CD14-positive monocyte (primary cell): ENCODE measurements around the gene NEK10. TPM values are rescaled to one million over a fixed set of nuclear protein-coding genes. Genes with fewer than 3 reads are reported as not detected.

Experiments used
- DNase-seq, 3 donors: peaks; one replicate each; pipeline ENCODE4 v3.0.0-alpha.2; 2011 to 2022
- H2AFZ ChIP-seq: 2 replicates; pipeline ENCODE4 v1.6.0; 2012; ENCODE audit warnings: mild to moderate bottlenecking, low read depth, low read length, inconsistent platforms; ENCODE audit not compliant: insufficient read depth, poor library complexity, severe bottlenecking
- H3K27ac ChIP-seq, 2 donors: 1 replicate in 1 of 2; 2 replicates in 1 of 2; pipeline ENCODE4 v1.5.1; 2012 to 2013; ENCODE audit warnings: low read length in 2 of 2, control low read depth in 1 of 2, inconsistent platforms in 1 of 2, low read depth in 1 of 2, mild to moderate bottlenecking in 1 of 2
- H3K27me3 ChIP-seq, 2 donors: one replicate each; pipeline versions ENCODE4 v1.6.0 to v1.6.1; 2011 to 2013; ENCODE audit warnings: low read length in 2 of 2; ENCODE audit not compliant: control insufficient read depth in 2 of 2, insufficient read depth in 2 of 2
- H3K36me3 ChIP-seq, 2 donors: replicated peaks in 1 of 2; 1 replicate in 1 of 2; 2 replicates in 1 of 2; pipeline versions ENCODE4 v1.5.1 to v1.6.1; 2012 to 2013; ENCODE audit warnings: low read length in 2 of 2, control low read depth in 1 of 2, inconsistent platforms in 1 of 2, mild to moderate bottlenecking in 1 of 2; ENCODE audit not compliant: insufficient read depth in 2 of 2, control insufficient read depth in 1 of 2
- H3K4me1 ChIP-seq, 2 donors: 1 replicate in 1 of 2; 2 replicates in 1 of 2; pipeline versions ENCODE4 v1.5.1 to v1.6.1; 2012 to 2013; ENCODE audit warnings: low read length in 2 of 2, control low read depth in 1 of 2, inconsistent platforms in 1 of 2, mild to moderate bottlenecking in 1 of 2, moderate library complexity in 1 of 2; ENCODE audit not compliant: insufficient read depth in 2 of 2, control insufficient read depth in 1 of 2
- H3K4me2 ChIP-seq: replicated peaks from 2 replicates; pipeline ENCODE3; 2012; ENCODE audit warnings: low read length, moderate library complexity, mild to moderate bottlenecking; ENCODE audit not compliant: poor library complexity, severe bottlenecking; ENCODE audit errors: extremely low read depth
- H3K4me3 ChIP-seq, 3 experiments: fragments of 200-600 bp in 1 of 3; sonication (generic) in 1 of 3; replicated peaks in 1 of 3; 1 replicate in 2 of 3; 2 replicates in 1 of 3; pipeline ENCODE4 v1.5.1; 2011 to 2013; ENCODE audit warnings: low read length in 3 of 3, mild to moderate bottlenecking in 3 of 3, control low read depth in 2 of 3, low read depth in 2 of 3, inconsistent platforms in 1 of 3, moderate library complexity in 1 of 3
- H3K79me2 ChIP-seq: 2 replicates; pipeline ENCODE4 v1.6.0; 2012; ENCODE audit warnings: mild to moderate bottlenecking, control low read depth, inconsistent platforms, low read length, moderate library complexity; ENCODE audit not compliant: insufficient read depth
- H3K9ac ChIP-seq: 2 replicates; pipeline ENCODE4 v1.6.0; 2017; ENCODE audit warnings: low read length, mild to moderate bottlenecking; ENCODE audit not compliant: insufficient read depth, poor library complexity, severe bottlenecking
- H3K9me3 ChIP-seq, 2 donors: replicated peaks in 1 of 2; 1 replicate in 1 of 2; 2 replicates in 1 of 2; pipeline versions ENCODE4 v1.5.1 to v1.6.1; 2012 to 2013; ENCODE audit warnings: low read length in 2 of 2, control low read depth in 1 of 2; ENCODE audit not compliant: control insufficient read depth in 1 of 2, insufficient read depth in 1 of 2
- H4K20me1 ChIP-seq: 2 replicates; pipeline ENCODE4 v1.6.0; 2012; ENCODE audit warnings: mild to moderate bottlenecking, low read length, control low read depth, moderate library complexity; ENCODE audit not compliant: insufficient read depth
- H3K27ac Mint-ChIP-seq, 7 donors: one replicate each; pipeline ENCODE4 v1.8.0; 2020; ENCODE audit warnings: mild to moderate bottlenecking in 7 of 7, mixed read lengths in 7 of 7, moderate library complexity in 6 of 7, inconsistent platforms in 2 of 7
- H3K27me3 Mint-ChIP-seq, 3 donors: one replicate each; pipeline ENCODE4 v1.8.0; 2021 to 2022; ENCODE audit warnings: low read depth in 3 of 3, mild to moderate bottlenecking in 3 of 3, mixed read lengths in 3 of 3, moderate library complexity in 3 of 3, inconsistent platforms in 1 of 3
- H3K36me3 Mint-ChIP-seq, 2 donors: one replicate each; pipeline ENCODE4 v1.8.0; 2020; ENCODE audit warnings: mixed read lengths in 2 of 2, inconsistent platforms in 1 of 2, mild to moderate bottlenecking in 1 of 2
- H3K4me1 Mint-ChIP-seq: one replicate; pipeline ENCODE4 v1.8.0; 2020; ENCODE audit warnings: mild to moderate bottlenecking, mixed read lengths
- H3K4me3 Mint-ChIP-seq, 2 donors: one replicate each; pipeline ENCODE4 v1.8.0; 2020; ENCODE audit warnings: mild to moderate bottlenecking in 2 of 2, mixed read lengths in 2 of 2, moderate library complexity in 1 of 2
- H3K9me3 Mint-ChIP-seq, 7 donors: one replicate each; pipeline ENCODE4 v1.8.0; 2020 to 2022; ENCODE audit warnings: mixed read lengths in 7 of 7, mild to moderate bottlenecking in 6 of 7, moderate library complexity in 6 of 7, inconsistent platforms in 2 of 7
- CTCF ChIP-seq: fragments of 200-600 bp; IDR thresholded peaks from one replicate; pipeline ENCODE4 v1.8.0; 2022; ENCODE audit warnings: antibody characterized with exemption, mild to moderate bottlenecking
- WGBS: methylation state at CpG from one replicate; pipeline ENCODE4 v1.1.5; 2013; ENCODE audit warnings: missing lambda C conversion rate; ENCODE audit not compliant: insufficient coverage; 5-methylcytosine and 5-hydroxymethylcytosine counted together
- intact Hi-C, 2 donors: fragments of 100-400 bp; cut with micrococcal nuclease; formaldehyde crosslinking; loops; one replicate each; pipeline versions ENCODE4 v1.15.0 to v1.15.1; 2023
- polyA plus RNA-seq, 3 donors: library from polyadenylated mRNA; depleted of rRNA in 1 of 3; unstranded in 2 of 3; stranded (reverse) in 1 of 3; fragments of 300-500 nt in 2 of 3; fragments of >200 nt in 1 of 3; fragmentation: Illumina TruSeq in 2 of 3; gene quantifications; 1 replicate in 2 of 3; 2 replicates in 1 of 3; pipeline ENCODE4 v1.2.3, GENCODE V29; 2012 to 2021

The NEK10 gene
- polyA plus RNA-seq, 3 donors, result not detected

GRCh38 chr3:27165321-27165721, 203.9 kb downstream of the NEK10 start:
- TF ChIP-seq CTCF, result no peak
- intact Hi-C loops, result no loop called here
- WGBS, result no CpG with 5 or more reads among the region's 2 CpGs
- Mint-ChIP-seq H3K36me3 (no peaks in the 10 kb centered on the region), H3K9me3 (peaks cover 0 to 7% (median 0%) of the 10 kb centered on the region in 7 donors), H3K4me3 (no peak overlapping the region), H3K27me3 (peaks cover 0 to 3% (median 0%) of the 10 kb centered on the region in 3 donors), H3K27ac (no peak overlapping the region), H3K4me1 (no peaks in the 10 kb centered on the region)
- H3K36me3 ChIP-seq, result no peaks in the 10 kb centered on the region
- H3K4me1 ChIP-seq, result no peaks in the 10 kb centered on the region
- H3K4me2 ChIP-seq, result no peak overlapping the region
- H3K27me3 ChIP-seq, result no peaks in the 10 kb centered on the region
- H4K20me1 ChIP-seq, result no peaks in the 10 kb centered on the region
- DNase-seq, result no peak
- H3K9ac ChIP-seq, result no peak overlapping the region
- no peaks in the 10 kb centered on the region for H3K79me2 ChIP-seq
- H3K9me3 ChIP-seq, result no peaks in the 10 kb centered on the region
- H3K4me3 ChIP-seq, result no peak overlapping the region
- no peak overlapping the region for H2AFZ ChIP-seq
- no peak overlapping the region for H3K27ac ChIP-seq

DNA sequence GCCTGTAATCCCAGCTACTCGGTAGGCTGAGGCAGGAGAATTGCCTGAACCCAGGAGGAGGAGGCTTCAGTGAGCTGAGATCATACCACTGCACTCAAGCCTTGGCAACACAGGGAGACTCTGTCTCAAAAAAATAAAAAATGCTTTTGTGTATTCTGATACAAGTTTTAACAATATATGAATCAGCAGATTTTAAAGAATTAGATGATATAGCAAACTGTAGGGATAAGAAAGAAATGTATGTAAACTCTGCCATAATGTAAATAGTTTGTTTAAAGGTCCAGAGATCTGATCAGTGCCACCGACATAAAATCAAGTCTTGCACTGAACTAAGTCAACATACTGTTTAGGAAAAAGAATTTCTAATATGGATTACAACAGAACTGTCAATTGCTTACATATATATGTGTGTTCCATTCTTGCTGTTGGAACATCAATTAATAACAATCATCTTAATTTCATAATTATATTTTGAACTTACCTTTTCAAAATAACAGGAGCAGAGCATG, 208.3 kb downstream of the NEK10 start:
- no peaks in the 10 kb centered on the region for H3K79me2 ChIP-seq
- H4K20me1 ChIP-seq, result no peaks in the 10 kb centered on the region
- intact Hi-C loops, result no loop called here
- Mint-ChIP-seq H3K27me3 (peaks cover 0 to 2% (median 0%) of the 10 kb centered on the region in 3 donors), H3K27ac (no peak overlapping the region), H3K4me1 (no peaks in the 10 kb centered on the region), H3K9me3 (peaks cover 0 to 7% (median 0%) of the 10 kb centered on the region in 7 donors), H3K4me3 (no peak overlapping the region), H3K36me3 (no peaks in the 10 kb centered on the region)
- H3K4me2 ChIP-seq, result no peak overlapping the region
- H2AFZ ChIP-seq, result no peak overlapping the region
- WGBS, result 83% methylated on average over 1 of the region's 2 CpGs
- no peaks in the 10 kb centered on the region for H3K4me1 ChIP-seq
- no peak for TF ChIP-seq CTCF
- H3K27me3 ChIP-seq, result no peaks in the 10 kb centered on the region
- no peak overlapping the region for H3K9ac ChIP-seq
- H3K4me3 ChIP-seq, result no peak overlapping the region
- no peak for DNase-seq
- no peak overlapping the region for H3K27ac ChIP-seq
- no peaks in the 10 kb centered on the region for H3K36me3 ChIP-seq
- no peaks in the 10 kb centered on the region for H3K9me3 ChIP-seq
